Activated naive CD4-positive, alpha-beta T cell treated with anti-CD3 and anti-CD28 coated beads, Interleukin-2, amount 10 ng/mL, durations not matched to agents 7 days and 5 days (primary cell): Measurements from ENCODE around the gene SYT13.

Experiments used
- CTCF ChIA-PET: fragments of 350-600 bp; sonication (Branson Sonifier 250); formaldehyde crosslinking; loops from one replicate; lab custom pipeline; 2021; ENCODE audit warnings: antibody characterized with exemption; lab: Charles Lee
- DNase-seq: peaks from one replicate; pipeline ENCODE4 v3.0.0-alpha.2; 2020
- H3K27ac Mint-ChIP-seq: one replicate; pipeline ENCODE4 v1.8.0; 2021; ENCODE audit warnings: mild to moderate bottlenecking, moderate library complexity, mixed read lengths
- H3K27me3 Mint-ChIP-seq: one replicate; pipeline ENCODE4 v1.8.0; 2021; ENCODE audit warnings: mild to moderate bottlenecking, mixed read lengths
- H3K36me3 Mint-ChIP-seq: one replicate; pipeline ENCODE4 v1.8.0; 2021; ENCODE audit warnings: mixed read lengths
- H3K4me1 Mint-ChIP-seq: one replicate; pipeline ENCODE4 v1.8.0; 2021; ENCODE audit warnings: mixed read lengths
- H3K4me3 Mint-ChIP-seq: one replicate; pipeline ENCODE4 v1.8.0; 2021; ENCODE audit warnings: mild to moderate bottlenecking, moderate library complexity, mixed read lengths
- H3K9me3 Mint-ChIP-seq: one replicate; pipeline ENCODE4 v1.8.0; 2021; ENCODE audit warnings: mixed read lengths

The SYT13 gene

DNA sequence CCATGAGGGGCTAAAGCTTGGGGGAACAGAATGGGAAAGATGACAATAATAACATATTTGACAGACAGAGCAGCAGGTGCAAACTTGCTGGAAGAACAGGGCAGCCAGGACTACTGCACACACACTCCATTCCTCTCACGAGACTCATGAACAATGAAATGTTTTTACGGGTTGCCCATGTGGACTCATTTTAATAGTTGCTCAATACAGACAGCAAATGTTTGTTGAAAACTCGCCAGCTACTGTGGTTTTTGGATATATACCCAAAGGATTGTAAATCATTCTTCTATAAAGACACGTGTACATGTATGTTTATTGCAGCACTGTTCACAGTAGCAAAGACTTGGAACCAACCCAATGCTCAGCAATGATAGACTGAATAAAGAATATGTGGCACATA lies 10.3 kb downstream of the SYT13 start:
- Mint-ChIP-seq H3K4me3 (no peak overlapping the region), H3K27me3 (peaks cover 18% of the 10 kb centered on the region), H3K36me3 (no peaks in the 10 kb centered on the region), H3K4me1 (no peaks in the 10 kb centered on the region), H3K9me3 (peaks cover 2% of the 10 kb centered on the region), H3K27ac (no peak overlapping the region)
- no peak for DNase-seq
- CTCF ChIA-PET, result no interaction called here

DNA sequence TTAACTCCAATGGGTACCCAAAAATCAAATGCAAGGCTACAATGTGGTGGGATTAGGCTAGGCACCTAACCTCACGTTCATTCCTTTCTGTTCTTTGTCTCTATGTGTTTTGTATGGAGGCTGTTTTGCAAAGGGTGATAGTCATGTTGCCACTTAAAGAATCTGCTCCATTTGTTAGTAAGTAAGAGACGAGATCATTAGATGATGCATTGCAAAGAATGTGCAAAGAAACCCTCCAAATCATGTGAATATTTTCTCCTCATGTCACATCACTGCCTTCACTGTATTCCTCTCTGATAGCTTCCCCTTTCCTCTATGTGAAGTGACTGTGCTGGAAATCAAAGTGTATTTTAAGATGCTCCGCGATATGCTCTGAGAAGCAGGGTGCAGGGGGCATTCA lies 11.9 kb downstream of the SYT13 start:
- CTCF ChIA-PET, result no interaction called here
- H3K27me3 Mint-ChIP-seq, result peaks cover 26% of the 10 kb centered on the region
- H3K4me3 Mint-ChIP-seq, result no peak overlapping the region

DNA sequence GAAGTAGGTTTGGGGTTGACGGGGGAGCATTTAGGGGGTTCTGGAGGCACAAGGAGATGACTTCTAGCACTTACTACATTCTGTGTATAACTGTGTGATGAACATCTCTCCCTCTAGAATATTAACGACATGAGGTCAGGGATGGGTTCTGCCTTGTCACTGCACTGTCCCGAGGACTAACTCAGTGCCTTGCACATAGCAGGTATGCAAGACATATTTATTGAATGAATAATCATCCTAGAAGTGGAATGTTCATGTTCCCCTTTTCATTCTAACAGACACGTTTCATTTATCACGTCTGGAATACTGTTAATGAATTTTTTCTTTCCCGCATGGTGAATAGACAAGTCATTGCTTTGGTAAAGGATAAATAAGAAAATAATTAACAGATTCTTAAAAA lies 12.6 kb downstream of the SYT13 start:
- H3K9me3 Mint-ChIP-seq, result no peaks in the 10 kb centered on the region
- peaks cover 31% of the 10 kb centered on the region for H3K27me3 Mint-ChIP-seq
- CTCF ChIA-PET, result no interaction called here
- H3K36me3 Mint-ChIP-seq, result no peaks in the 10 kb centered on the region
- H3K4me3 Mint-ChIP-seq, result no peak overlapping the region
- no peak overlapping the region for H3K27ac Mint-ChIP-seq
- no peaks in the 10 kb centered on the region for H3K4me1 Mint-ChIP-seq
- DNase-seq, result no peak

More for the DNA sequence above, 11.9 kb downstream of the SYT13 start:
- DNase-seq, result no peak
- no peaks in the 10 kb centered on the region for H3K36me3 Mint-ChIP-seq
- no peaks in the 10 kb centered on the region for H3K9me3 Mint-ChIP-seq
- no peak overlapping the region for H3K27ac Mint-ChIP-seq
- H3K4me1 Mint-ChIP-seq, result no peaks in the 10 kb centered on the region

DNA sequence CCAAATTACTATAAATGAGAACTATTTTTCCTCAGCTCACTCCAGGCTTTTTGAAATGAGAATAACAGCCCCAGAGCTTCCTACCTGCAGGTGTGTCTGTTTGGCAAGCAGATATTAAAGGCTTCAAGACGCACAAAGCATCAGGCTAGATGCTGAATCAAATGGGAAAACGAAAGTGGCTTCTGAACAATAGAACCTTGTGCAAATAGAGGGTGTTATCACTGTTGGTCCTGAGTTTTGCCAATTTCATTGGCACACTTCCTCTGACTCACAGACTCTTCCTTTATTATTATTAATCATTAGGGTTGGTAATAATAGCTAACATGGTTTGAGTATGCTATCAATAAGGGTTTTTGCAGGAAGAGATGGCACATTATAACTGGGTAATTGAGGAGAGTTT lies 13.4 kb downstream of the SYT13 start:
- H3K9me3 Mint-ChIP-seq, result no peaks in the 10 kb centered on the region
- CTCF ChIA-PET, result no interaction called here

DNA sequence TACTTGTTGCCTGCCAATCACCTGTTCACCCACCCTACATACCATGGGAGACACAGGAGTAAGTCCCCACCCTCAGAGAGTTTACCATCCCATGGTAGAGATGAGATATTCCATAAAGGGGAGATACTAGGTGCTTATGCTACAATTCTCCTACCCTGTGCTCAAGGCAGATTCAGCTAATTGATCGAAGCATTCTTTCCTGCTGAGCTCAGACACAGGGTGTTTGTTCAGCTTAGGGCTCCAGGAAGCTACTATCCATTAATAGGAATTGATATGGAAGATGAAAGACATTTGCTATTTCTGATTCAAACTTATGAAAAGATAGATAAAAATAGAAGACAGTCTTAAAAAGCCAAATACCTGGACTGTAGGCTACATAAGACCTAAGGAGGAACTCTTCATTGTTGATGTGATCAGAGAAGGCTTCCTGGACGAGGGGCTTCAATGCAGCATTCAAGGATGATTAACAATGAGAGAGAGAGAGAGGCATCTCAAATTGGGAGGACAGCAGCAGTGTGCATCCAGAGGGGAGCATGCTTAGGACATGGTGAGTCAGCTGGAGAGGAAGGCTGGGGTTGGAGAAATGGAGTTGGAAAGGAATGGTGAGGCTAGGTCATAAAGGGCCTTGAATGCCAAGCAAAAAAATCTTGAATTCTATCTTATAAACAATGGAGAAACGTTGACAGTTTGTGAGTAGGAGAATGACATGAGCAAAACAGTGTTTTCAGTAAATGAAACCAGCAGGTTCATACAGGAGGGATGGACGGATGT lies 15.0 kb downstream of the SYT13 start:
- H3K36me3 Mint-ChIP-seq, result no peaks in the 10 kb centered on the region
- DNase-seq, result no peak
- no peak overlapping the region for H3K4me3 Mint-ChIP-seq
- no peaks in the 10 kb centered on the region for H3K9me3 Mint-ChIP-seq
- H3K4me1 Mint-ChIP-seq, result no peaks in the 10 kb centered on the region
- H3K27me3 Mint-ChIP-seq, result peaks cover 38% of the 10 kb centered on the region
- CTCF ChIA-PET, result no interaction called here
- no peak overlapping the region for H3K27ac Mint-ChIP-seq

More for the DNA sequence above, 13.4 kb downstream of the SYT13 start:
- Mint-ChIP-seq H3K4me3 (no peak overlapping the region), H3K4me1 (no peaks in the 10 kb centered on the region), H3K36me3 (no peaks in the 10 kb centered on the region), H3K27ac (no peak overlapping the region), H3K27me3 (peaks cover 35% of the 10 kb centered on the region)
- no peak for DNase-seq

DNA sequence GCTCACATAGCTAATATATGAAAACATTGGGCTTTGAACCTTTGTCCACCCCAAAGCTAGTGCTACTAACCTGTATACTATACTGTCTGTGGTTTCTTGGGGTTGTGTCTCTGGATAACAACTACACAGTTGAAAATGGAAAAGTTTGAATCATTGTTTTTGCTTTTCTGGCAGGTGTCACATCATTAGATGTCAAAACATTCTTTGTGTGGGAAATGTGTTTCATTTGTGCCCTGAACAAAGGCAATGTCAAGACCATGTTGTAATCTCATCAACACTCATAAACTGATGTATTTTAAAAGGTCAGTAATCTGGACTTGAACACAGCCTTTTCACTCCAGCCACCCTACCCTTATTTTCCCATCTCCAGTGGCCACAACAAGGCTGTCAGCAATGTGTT lies 16.5 kb downstream of the SYT13 start:
- DNase-seq, result no peak
- Mint-ChIP-seq H3K27me3 (peaks cover 43% of the 10 kb centered on the region), H3K36me3 (no peaks in the 10 kb centered on the region), H3K9me3 (no peaks in the 10 kb centered on the region), H3K4me1 (no peaks in the 10 kb centered on the region), H3K4me3 (no peak overlapping the region), H3K27ac (no peak overlapping the region)
- CTCF ChIA-PET, result no interaction called here

DNA sequence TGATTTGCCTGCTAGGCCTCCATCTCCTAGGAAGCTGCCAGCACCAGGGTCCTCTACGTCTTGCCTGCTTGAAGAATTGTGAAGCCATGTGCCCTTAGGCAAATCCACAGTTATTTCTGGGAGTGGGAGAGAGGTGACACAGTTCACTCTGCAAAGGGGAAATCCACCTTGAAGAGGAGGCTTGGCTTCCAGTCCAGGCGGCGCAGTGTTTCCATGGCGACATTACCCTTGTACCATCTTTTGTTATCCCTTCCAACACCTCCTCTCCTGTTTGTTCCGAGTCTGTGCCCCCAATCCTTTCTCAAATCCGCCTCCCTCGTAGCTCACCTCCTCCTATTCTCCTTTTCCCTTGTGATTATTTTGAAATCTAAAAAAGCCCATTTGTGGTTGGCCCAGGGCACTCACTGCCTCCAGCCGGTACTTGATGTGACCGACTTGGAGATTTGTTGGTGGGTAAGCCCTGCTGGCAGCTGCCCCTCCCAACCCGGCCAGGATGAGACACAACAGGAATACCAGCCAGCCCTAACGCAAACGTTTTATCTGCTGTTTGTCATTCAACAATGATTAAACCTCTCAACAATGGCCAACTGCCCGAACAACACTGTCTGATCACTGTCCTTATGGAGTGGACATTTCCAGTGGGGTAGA lies 18.4 kb downstream of the SYT13 start:
- DNase-seq, result no peak
- no peaks in the 10 kb centered on the region for H3K36me3 Mint-ChIP-seq
- H3K27me3 Mint-ChIP-seq, result peaks cover 42% of the 10 kb centered on the region
- CTCF ChIA-PET, result interaction anchor here (0.7 to 1.3 kb wide), 2 partner anchors 21 to 356 kb away, joined by 3 to 4 read pairs; no protein-coding TSS in a partner anchor
- no peaks in the 10 kb centered on the region for H3K9me3 Mint-ChIP-seq
- H3K4me3 Mint-ChIP-seq, result no peak overlapping the region
- no peaks in the 10 kb centered on the region for H3K4me1 Mint-ChIP-seq
- no peak overlapping the region for H3K27ac Mint-ChIP-seq

DNA sequence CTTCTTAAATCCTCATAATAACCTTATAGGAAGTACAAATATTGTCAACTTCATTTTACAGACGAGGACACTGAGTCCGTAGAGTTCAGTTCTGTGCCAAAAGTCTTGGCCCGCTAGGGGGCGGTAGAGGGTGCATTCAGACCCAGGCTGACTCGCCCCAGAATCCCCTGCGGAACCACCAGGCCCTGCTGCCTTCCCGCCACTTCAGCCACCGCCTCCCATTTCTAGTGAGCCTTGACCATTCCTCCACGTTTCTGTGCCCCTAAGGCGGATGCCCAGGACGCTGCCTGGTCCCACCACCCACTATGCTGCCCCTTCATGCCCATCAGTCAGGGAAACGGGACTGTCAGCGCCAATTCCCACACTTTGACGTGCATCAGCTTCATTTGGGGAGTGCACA lies 19.1 kb downstream of the SYT13 start:
- Mint-ChIP-seq H3K27ac (no peak overlapping the region), H3K27me3 (peaks cover 41% of the 10 kb centered on the region), H3K4me1 (no peaks in the 10 kb centered on the region), H3K4me3 (no peak overlapping the region), H3K9me3 (no peaks in the 10 kb centered on the region), H3K36me3 (no peaks in the 10 kb centered on the region)
- peak; percentile 36 for DNase-seq
- CTCF ChIA-PET, result interaction anchor here (1.3 to 1.4 kb wide), 2 partner anchors 20 to 39 kb away, joined by 3 read pairs; no protein-coding TSS in a partner anchor

DNA sequence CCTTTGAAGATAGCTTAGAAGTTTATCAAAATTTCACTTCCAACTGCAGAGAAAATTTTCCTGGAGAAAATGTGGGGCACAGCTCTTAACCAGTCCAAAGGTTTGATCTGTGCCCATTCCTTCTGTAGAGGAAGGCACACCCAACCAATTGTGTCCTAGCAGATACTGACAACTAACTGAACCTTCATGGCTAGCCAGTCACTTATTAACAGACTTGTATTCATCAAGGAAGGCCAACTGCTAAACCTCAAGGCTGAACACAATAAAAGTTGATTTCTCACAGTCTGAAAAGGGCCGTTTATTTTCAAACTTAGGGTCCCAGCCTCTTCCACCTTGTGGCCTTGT lies 19.5 kb downstream of the SYT13 start:
- no peaks in the 10 kb centered on the region for H3K36me3 Mint-ChIP-seq
- CTCF ChIA-PET, result interaction anchor here (0.6 to 1.4 kb wide), 3 partner anchors 20 to 293 kb away, joined by 3 read pairs; no protein-coding TSS in a partner anchor
- no peak overlapping the region for H3K27ac Mint-ChIP-seq
- no peaks in the 10 kb centered on the region for H3K9me3 Mint-ChIP-seq
- no peaks in the 10 kb centered on the region for H3K4me1 Mint-ChIP-seq
- DNase-seq, result no peak
- H3K4me3 Mint-ChIP-seq, result no peak overlapping the region
- H3K27me3 Mint-ChIP-seq, result peaks cover 41% of the 10 kb centered on the region

DNA sequence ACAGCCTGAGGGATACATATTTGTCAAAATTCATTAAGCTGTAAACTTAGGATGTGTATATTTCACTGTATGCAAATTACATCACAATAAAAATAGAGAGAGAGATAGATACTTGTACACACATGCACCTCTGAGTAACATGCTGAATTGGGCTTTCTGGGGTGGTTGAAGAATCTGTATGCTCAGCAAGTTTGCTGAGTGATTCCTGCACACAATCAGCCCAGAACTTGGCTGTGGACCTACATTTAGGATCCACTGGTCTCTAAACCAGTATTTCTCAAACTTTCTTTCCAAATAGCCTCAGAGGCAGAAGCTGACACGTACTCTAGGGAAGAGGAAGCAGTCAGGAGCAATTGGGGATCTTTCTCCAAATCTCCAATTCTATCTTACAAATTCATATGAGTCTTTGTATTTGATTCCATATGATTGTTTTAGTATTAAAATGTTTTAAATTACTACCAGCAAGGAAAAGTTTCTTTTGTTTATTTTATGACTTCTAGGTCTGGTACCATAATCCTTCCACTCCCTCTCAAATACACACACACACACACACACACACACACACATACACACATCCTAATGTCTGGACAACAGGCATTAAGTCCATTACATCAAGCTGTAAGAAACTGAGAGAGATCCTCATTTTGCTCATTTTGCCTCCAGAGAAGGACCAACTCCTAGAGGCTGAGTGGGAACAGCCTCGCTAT lies 20.0 kb downstream of the SYT13 start:
- Mint-ChIP-seq H3K27me3 (peaks cover 36% of the 10 kb centered on the region), H3K9me3 (no peaks in the 10 kb centered on the region), H3K27ac (no peak overlapping the region), H3K36me3 (no peaks in the 10 kb centered on the region), H3K4me3 (no peak overlapping the region), H3K4me1 (no peaks in the 10 kb centered on the region)
- no peak for DNase-seq
- CTCF ChIA-PET, result interaction anchor here (0.6 to 1.4 kb wide), 2 partner anchors 38 to 292 kb away, joined by 3 read pairs; no protein-coding TSS in a partner anchor

DNA sequence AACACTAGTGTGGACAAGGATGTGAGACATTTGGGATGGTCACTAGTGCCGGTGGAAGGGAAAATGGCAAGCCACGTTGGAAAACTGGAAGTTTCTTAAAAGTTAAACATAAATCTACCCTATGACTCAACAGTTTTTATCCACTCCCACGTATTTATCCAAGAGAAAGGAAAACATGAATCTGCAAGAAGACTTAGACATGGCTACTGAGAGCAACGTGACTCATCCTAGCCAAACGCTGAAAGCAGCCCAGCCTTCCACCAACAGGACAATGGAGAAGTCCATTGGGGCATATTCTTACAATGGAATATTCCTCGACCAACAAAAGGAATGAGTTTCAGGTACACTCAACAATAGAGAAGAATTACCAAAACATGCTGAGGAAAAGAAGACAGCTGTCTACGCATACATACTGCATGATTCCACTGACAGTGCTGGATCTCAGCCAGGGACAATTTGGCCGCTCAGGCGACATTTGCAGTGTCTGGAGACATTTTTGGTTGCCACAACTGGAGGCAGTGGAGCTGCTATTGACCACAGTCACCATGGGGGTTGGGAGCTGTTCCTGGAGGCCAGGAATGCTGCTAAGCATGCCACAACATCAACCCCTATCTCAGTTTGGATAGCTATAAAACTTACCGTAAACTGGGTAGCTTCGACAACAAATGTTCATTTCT lies 21.2 kb downstream of the SYT13 start:
- no peaks in the 10 kb centered on the region for H3K9me3 Mint-ChIP-seq
- H3K4me3 Mint-ChIP-seq, result no peak overlapping the region
- no peaks in the 10 kb centered on the region for H3K36me3 Mint-ChIP-seq
- no peaks in the 10 kb centered on the region for H3K4me1 Mint-ChIP-seq
- H3K27ac Mint-ChIP-seq, result no peak overlapping the region
- CTCF ChIA-PET, result interaction anchor here (1.1 kb wide), 1 partner anchor 50 kb away, joined by 3 read pairs; no protein-coding TSS in a partner anchor
- peaks cover 37% of the 10 kb centered on the region for H3K27me3 Mint-ChIP-seq
- DNase-seq, result no peak

DNA sequence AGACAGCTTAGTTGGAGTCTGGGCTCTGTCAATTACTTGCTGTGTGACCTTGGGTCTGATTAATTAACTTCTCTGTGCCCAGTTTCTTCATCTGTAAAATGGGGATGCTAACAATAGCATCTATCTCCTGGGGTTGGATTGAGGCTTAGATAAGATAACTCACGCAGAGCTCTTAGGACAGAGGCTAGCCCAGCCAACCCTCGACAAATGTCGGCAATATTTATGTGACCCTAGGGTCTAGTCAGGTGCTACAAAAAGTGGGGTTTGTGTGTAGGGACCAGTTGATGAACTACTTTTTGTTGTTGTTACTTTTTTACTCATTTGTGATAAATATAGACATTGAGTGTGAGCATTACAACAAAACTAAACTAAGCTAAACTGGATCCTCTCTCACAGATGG lies 22.4 kb downstream of the SYT13 start:
- no peaks in the 10 kb centered on the region for H3K9me3 Mint-ChIP-seq
- CTCF ChIA-PET, result no interaction called here
- no peak overlapping the region for H3K4me3 Mint-ChIP-seq
- DNase-seq, result no peak
- no peaks in the 10 kb centered on the region for H3K4me1 Mint-ChIP-seq
- no peak overlapping the region for H3K27ac Mint-ChIP-seq
- H3K36me3 Mint-ChIP-seq, result no peaks in the 10 kb centered on the region
- peaks cover 35% of the 10 kb centered on the region for H3K27me3 Mint-ChIP-seq

DNA sequence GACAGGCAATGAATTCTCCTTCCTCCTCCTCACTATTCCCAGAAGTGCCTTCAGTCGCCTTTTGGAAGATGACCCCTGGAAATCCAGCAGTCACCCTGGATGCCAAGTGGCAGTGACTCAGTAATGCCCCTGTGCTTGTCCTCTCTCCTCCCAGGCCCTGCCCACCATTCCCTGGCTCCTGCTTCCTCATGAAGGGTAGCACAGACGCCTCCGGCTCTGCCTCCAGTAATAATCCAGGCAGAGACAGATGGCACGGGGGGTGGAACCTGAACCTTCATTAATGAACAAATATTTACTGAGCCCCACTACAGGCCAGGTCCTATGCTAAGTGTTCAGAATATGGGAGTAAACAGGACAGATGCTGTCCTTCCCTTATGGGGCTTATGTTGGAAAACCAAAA lies 23.2 kb downstream of the SYT13 start:
- Mint-ChIP-seq H3K27me3 (peaks cover 31% of the 10 kb centered on the region), H3K4me3 (no peak overlapping the region), H3K4me1 (no peaks in the 10 kb centered on the region), H3K27ac (no peak overlapping the region), H3K9me3 (no peaks in the 10 kb centered on the region), H3K36me3 (no peaks in the 10 kb centered on the region)
- no peak for DNase-seq
- CTCF ChIA-PET, result no interaction called here

DNA sequence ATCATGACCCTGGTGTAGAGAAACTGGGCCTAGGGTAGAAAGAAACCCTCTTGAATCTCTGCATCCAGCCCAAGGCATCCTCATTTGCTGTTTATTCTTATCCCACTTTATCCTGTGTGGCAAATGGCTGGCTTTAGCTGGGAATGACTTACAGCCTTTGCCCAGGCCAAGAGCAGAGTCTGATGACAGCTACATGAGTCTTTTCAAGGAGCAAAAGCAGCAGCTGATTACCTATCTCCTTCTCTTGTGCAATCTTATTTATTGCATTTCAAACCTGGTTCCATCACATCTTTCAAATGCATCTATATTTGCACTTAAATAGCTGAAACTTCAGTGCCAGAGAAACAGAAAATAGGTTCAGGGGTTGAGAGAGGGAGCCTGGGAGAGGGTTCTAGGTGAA lies 26.1 kb downstream of the SYT13 start:
- H3K4me1 Mint-ChIP-seq, result no peaks in the 10 kb centered on the region
- CTCF ChIA-PET, result no interaction called here
- H3K27me3 Mint-ChIP-seq, result peaks cover 25% of the 10 kb centered on the region
- no peaks in the 10 kb centered on the region for H3K36me3 Mint-ChIP-seq
- no peak overlapping the region for H3K27ac Mint-ChIP-seq
- no peak overlapping the region for H3K4me3 Mint-ChIP-seq
- no peaks in the 10 kb centered on the region for H3K9me3 Mint-ChIP-seq
- DNase-seq, result no peak
